B cell (primary cell): Measurements from ENCODE around the gene CNTNAP3B. TPM values are rescaled to one million over a fixed set of nuclear protein-coding genes. Genes with fewer than 3 reads are reported as not detected.
"Not testable (repeated sequence)": the region's sequence is repeated elsewhere in the genome, so short reads cannot be mapped to it uniquely, and the experiment has no call there.

Source experiments
- ATAC-seq: fragments of 200-7000 bp; cut with Tn5 transposase; one replicate; pipeline ENCODE4 v1.10.0; 2021; ENCODE audit warnings: low read depth, mild to moderate bottlenecking, moderate number of reproducible peaks, moderate library complexity
- CTCF ChIA-PET: fragments of 350-600 bp; sonication (Branson Sonifier 250); formaldehyde crosslinking; loops from one replicate; lab custom pipeline; 2021; ENCODE audit warnings: antibody characterized with exemption, inconsistent platforms; lab: Charles Lee
- POLR2A ChIA-PET: fragments of 350-600 bp; sonication (Branson Sonifier 250); formaldehyde crosslinking; loops from one replicate; lab custom pipeline; 2021; ENCODE audit warnings: antibody characterized with exemption; lab: Charles Lee
- DNase-seq: peaks from one replicate; pipeline ENCODE4 v3.0.0; 2013
- H2AFZ ChIP-seq: 2 replicates; pipeline ENCODE4 v1.6.1; 2012; ENCODE audit warnings: mild to moderate bottlenecking, low read depth, low read length; ENCODE audit not compliant: insufficient read depth, poor library complexity, severe bottlenecking
- H3K27ac ChIP-seq, 2 donors: 1 replicate in 1 of 2; 2 replicates in 1 of 2; pipeline ENCODE4 v1.5.1; 2012 to 2013; ENCODE audit warnings: low read length in 2 of 2, mild to moderate bottlenecking in 2 of 2, moderate library complexity in 1 of 2
- H3K27me3 ChIP-seq, 4 experiments: fragments of 200-600 bp in 1 of 4; sonication (generic) in 1 of 4; replicated peaks in 1 of 4; 1 replicate in 2 of 4; 2 replicates in 2 of 4; pipeline versions ENCODE4 v1.6.1 to v1.7.0; 2013 to 2016; ENCODE audit warnings: low read length in 3 of 4, mild to moderate bottlenecking in 2 of 4, mixed read lengths in 1 of 4, moderate library complexity in 1 of 4; ENCODE audit not compliant: insufficient read depth in 4 of 4, control insufficient read depth in 3 of 4; ENCODE audit errors: control extremely low read depth in 1 of 4
- H3K36me3 ChIP-seq, 2 experiments: replicated peaks in 1 of 2; 1 replicate in 1 of 2; 2 replicates in 1 of 2; pipeline versions ENCODE4 v1.6.1 to v1.7.1; 2013; ENCODE audit warnings: low read length in 1 of 2; ENCODE audit not compliant: insufficient read depth in 2 of 2, control insufficient read depth in 1 of 2; ENCODE audit errors: control extremely low read depth in 1 of 2, extremely low read depth in 1 of 2
- H3K4me1 ChIP-seq, 2 donors: fragments of 200-600 bp in 1 of 2; sonication (generic) in 1 of 2; 1 replicate in 1 of 2; 2 replicates in 1 of 2; pipeline versions ENCODE4 v1.5.1 to v1.6.1; 2013 to 2017; ENCODE audit warnings: low read length in 2 of 2; ENCODE audit not compliant: control insufficient read depth in 2 of 2, insufficient read depth in 2 of 2
- H3K4me2 ChIP-seq: replicated peaks from 2 replicates; pipeline ENCODE3; 2012; ENCODE audit warnings: mild to moderate bottlenecking, low read depth, low read length; ENCODE audit not compliant: poor library complexity, severe bottlenecking
- H3K4me3 ChIP-seq, 5 experiments: fragments of 200-600 bp in 1 of 5; sonication (generic) in 1 of 5; 1 replicate in 3 of 5; 2 replicates in 2 of 5; pipeline versions ENCODE4 v1.5.1 to v1.7.0; 2011 to 2016; ENCODE audit warnings: low read length in 4 of 5, mild to moderate bottlenecking in 4 of 5, low read depth in 2 of 5, control low read depth in 1 of 5, moderate library complexity in 1 of 5; ENCODE audit not compliant: insufficient read depth in 1 of 5; ENCODE audit errors: control extremely low read depth in 1 of 5, extremely low read depth in 1 of 5
- H3K79me2 ChIP-seq: fragments of 200-600 bp; sonication (generic); one replicate; pipeline ENCODE4 v1.6.0; 2016; ENCODE audit warnings: low read length; ENCODE audit not compliant: control insufficient read depth, insufficient read depth
- H3K9ac ChIP-seq: fragments of 200-600 bp; sonication (generic); 2 replicates; pipeline ENCODE4 v1.6.1; 2017; ENCODE audit warnings: mild to moderate bottlenecking, low read length, moderate library complexity
- H3K9me3 ChIP-seq, 3 donors: one replicate each; pipeline versions ENCODE4 v1.6.1 to v1.7.1; 2013; ENCODE audit warnings: low read length in 2 of 3; ENCODE audit not compliant: control insufficient read depth in 2 of 3, insufficient read depth in 1 of 3; ENCODE audit errors: control extremely low read depth in 1 of 3
- H4K20me1 ChIP-seq: 2 replicates; pipeline ENCODE4 v1.6.0; 2012; ENCODE audit warnings: mild to moderate bottlenecking, low read length; ENCODE audit not compliant: insufficient read depth, control insufficient read depth, poor library complexity, severe bottlenecking
- H3K27ac Mint-ChIP-seq: one replicate; pipeline ENCODE4 v1.8.0; 2021; ENCODE audit warnings: mixed read lengths
- H3K27me3 Mint-ChIP-seq: one replicate; pipeline ENCODE4 v1.8.0; 2021; ENCODE audit warnings: mixed read lengths
- H3K4me1 Mint-ChIP-seq: one replicate; pipeline ENCODE4 v1.8.0; 2021; ENCODE audit warnings: mixed read lengths
- H3K4me3 Mint-ChIP-seq: one replicate; pipeline ENCODE4 v1.8.0; 2021; ENCODE audit warnings: mixed read lengths
- H3K9me3 Mint-ChIP-seq: one replicate; pipeline ENCODE4 v1.8.0; 2022; ENCODE audit warnings: mixed read lengths; ENCODE audit not compliant: insufficient read depth
- WGBS: methylation state at CpG from one replicate; pipeline ENCODE4 v1.1.5; 2013; ENCODE audit warnings: missing lambda C conversion rate; ENCODE audit not compliant: insufficient coverage; 5-methylcytosine and 5-hydroxymethylcytosine counted together
- intact Hi-C: fragments of 100-400 bp; cut with micrococcal nuclease; formaldehyde crosslinking; loops from one replicate; pipeline ENCODE4 v1.10.0; 2022
- polyA plus RNA-seq: library from polyadenylated mRNA; depleted of rRNA; stranded (reverse); fragments of >200 nt; gene quantifications from 2 replicates; pipeline ENCODE4 v1.2.3, GENCODE V29; 2012
- total RNA-seq, 2 donors: library from RNA; stranded (reverse); fragments of 120-200 nt in 1 of 2; gene quantifications; 1 replicate in 1 of 2; 2 replicates in 1 of 2; pipeline versions ENCODE4 v1.2.3 to v1.2.4, GENCODE V29; 2013 to 2022

CNTNAP3B gene
- total and polyA plus RNA-seq, 2 donors (not counting 1 experiment from before 2014, with no cell fraction given), result 0.25 to 0.89 TPM

DNA sequence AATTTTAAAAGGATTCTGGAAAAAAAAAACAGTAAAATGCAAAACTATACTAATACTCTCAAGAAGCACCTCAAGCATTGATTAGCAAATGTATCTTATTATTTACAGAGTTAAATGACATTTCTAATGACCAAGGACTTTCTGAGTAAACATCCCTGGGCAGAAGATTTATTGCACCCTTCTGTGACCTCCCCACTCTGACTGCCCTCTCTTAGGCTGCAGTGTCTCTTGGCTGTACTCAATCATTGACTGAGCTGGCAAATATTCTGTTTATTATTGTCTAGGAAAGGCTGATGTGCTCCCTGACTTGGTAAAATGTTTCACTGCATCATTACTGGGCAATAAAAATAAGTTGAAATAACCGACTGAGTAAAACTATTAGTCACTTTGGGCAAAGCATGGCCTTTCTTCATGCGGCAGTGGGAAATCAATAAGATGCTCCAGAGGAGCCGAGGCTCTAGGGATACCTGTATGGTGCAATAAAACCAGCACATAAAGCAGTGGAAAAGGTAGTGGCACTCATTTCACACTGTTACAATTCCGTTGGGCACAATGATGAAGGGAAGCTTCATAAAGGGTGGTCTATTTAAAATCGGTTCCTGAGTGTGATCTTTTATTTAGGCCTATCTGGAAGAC is 151.1 kb downstream of the CNTNAP3B start:
- H3K79me2 ChIP-seq, H3K36me3 ChIP-seq, H3K27ac Mint-ChIP-seq, H3K4me3 ChIP-seq, H3K9me3 Mint-ChIP-seq, H4K20me1 ChIP-seq, H3K27me3 ChIP-seq, H3K4me3 Mint-ChIP-seq, intact Hi-C loops, POLR2A ChIA-PET, H3K9me3 ChIP-seq, DNase-seq, H3K27me3 Mint-ChIP-seq, H2AFZ ChIP-seq, CTCF ChIA-PET, H3K9ac ChIP-seq, H3K27ac ChIP-seq, ATAC-seq, H3K4me1 Mint-ChIP-seq, H3K4me2 ChIP-seq, H3K4me1 ChIP-seq: not testable (repeated sequence)
- no CpG with 5 or more reads among the region's 5 CpGs for WGBS

DNA sequence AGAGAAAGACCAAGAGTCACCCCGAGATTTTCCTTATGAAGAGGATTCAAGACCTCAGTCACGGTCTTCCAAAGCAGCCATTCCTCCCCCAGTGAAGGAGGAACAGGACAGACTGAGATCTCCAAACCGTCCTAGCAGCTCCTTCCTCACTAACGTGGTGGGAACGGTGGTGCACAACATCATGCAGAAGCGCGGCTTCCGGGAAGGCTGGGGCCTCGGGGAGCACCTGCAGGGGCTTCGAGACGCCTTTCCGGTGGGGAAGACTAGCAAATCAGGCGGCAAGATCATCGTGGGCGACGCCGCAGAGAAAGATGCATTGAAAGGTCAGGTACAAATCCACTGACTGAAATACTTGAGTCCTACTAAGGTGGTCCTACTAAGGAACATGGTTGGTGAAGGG is 154.3 kb downstream of the CNTNAP3B start:
- H3K9me3 Mint-ChIP-seq, H3K79me2 ChIP-seq, H3K27me3 ChIP-seq, POLR2A ChIA-PET, DNase-seq, CTCF ChIA-PET, H3K27me3 Mint-ChIP-seq, H2AFZ ChIP-seq, H4K20me1 ChIP-seq, H3K4me1 ChIP-seq, H3K36me3 ChIP-seq, intact Hi-C loops, H3K9me3 ChIP-seq, H3K4me3 Mint-ChIP-seq, H3K27ac ChIP-seq, H3K4me2 ChIP-seq, H3K4me1 Mint-ChIP-seq, H3K4me3 ChIP-seq, H3K27ac Mint-ChIP-seq, H3K9ac ChIP-seq, ATAC-seq: not testable (repeated sequence)
- WGBS, result 97% methylated on average over 10 of the region's 17 CpGs

DNA sequence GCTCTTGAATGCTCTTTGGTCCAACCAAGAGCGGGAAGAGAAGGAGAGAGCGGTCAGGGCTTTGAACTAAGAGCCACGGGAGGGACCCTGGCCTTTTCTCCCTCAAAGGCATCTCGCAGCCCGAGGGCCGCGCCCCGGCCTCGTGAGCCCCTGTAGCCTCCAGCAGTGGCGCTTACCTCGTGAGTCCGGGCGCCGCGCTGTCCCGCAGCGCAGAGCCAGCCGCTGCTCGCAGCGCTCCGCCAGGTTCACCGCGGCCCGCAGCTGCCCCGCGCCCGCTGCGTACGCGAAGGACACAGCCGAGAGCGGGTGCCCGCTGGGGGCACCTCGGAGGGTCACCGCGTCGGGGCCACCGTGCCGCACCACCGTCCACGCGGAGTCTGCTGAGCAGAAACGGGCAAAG is 176.2 kb downstream of the CNTNAP3B start:
- H3K4me1 ChIP-seq, H3K79me2 ChIP-seq, H3K27me3 ChIP-seq, H3K4me3 Mint-ChIP-seq, H3K4me2 ChIP-seq, DNase-seq, H3K4me1 Mint-ChIP-seq, POLR2A ChIA-PET, H3K27me3 Mint-ChIP-seq, H3K36me3 ChIP-seq, H2AFZ ChIP-seq, ATAC-seq, H4K20me1 ChIP-seq, intact Hi-C loops, H3K4me3 ChIP-seq, CTCF ChIA-PET, H3K27ac Mint-ChIP-seq, H3K27ac ChIP-seq, H3K9me3 ChIP-seq, H3K9ac ChIP-seq, H3K9me3 Mint-ChIP-seq: not testable (repeated sequence)
- WGBS, result 37% methylated on average over 43 of the region's 43 CpGs

DNA sequence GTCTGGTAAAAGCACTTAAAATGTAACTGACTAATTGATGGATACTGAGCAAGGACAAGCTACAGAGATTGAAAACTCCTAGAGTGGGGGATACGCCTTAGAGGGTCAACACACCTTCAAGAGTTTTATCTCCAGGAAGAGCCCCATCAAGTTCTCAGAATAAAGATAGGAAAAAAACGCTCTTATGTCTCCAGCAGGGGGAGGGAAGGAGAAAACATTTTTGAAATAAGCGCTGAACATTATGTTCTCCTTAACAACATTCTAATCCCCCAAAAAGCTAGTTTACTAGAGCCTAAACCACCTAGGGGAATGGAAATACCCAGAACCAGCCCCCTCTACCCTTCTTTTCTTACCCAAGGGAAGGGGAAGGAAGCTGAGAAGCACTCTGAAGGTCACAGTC is 187.5 kb downstream of the CNTNAP3B start:
- H3K27ac ChIP-seq, CTCF ChIA-PET, H3K36me3 ChIP-seq, H3K27me3 Mint-ChIP-seq, H3K4me1 ChIP-seq, H3K4me1 Mint-ChIP-seq, POLR2A ChIA-PET, intact Hi-C loops, H3K27me3 ChIP-seq, DNase-seq, H3K9ac ChIP-seq, H4K20me1 ChIP-seq, H2AFZ ChIP-seq, H3K4me3 Mint-ChIP-seq, H3K9me3 ChIP-seq, ATAC-seq, H3K9me3 Mint-ChIP-seq, H3K79me2 ChIP-seq, H3K4me3 ChIP-seq, H3K4me2 ChIP-seq, H3K27ac Mint-ChIP-seq: not testable (repeated sequence)
- WGBS, result no CpG with 5 or more reads among the region's 3 CpGs
